Lower leg skin (tissue), 3 donors: Measurements from ENCODE around the gene PHIP.

Source experiments
- POLR2A ChIP-seq, 2 donors: fragments of 450-650 bp; IDR thresholded peaks; one replicate each; pipeline ENCODE4 v1.6.1; 2016 to 2017; ENCODE audit warnings: antibody characterized with exemption in 2 of 2, mild to moderate bottlenecking in 1 of 2, moderate library complexity in 1 of 2
- TF ChIP-seq, protein P1 (sequence below), 3 donors: fragments of 450-650 bp; IDR thresholded peaks; one replicate each; pipeline ENCODE4 v1.5.1; 2016; ENCODE audit warnings: antibody characterized with exemption in 3 of 3, mild to moderate bottlenecking in 3 of 3, moderate library complexity in 2 of 3

GRCh38 chr6:78986161-78986560 is 91.9 kb downstream of the PHIP start:
- TF ChIP-seq, protein P1, sequence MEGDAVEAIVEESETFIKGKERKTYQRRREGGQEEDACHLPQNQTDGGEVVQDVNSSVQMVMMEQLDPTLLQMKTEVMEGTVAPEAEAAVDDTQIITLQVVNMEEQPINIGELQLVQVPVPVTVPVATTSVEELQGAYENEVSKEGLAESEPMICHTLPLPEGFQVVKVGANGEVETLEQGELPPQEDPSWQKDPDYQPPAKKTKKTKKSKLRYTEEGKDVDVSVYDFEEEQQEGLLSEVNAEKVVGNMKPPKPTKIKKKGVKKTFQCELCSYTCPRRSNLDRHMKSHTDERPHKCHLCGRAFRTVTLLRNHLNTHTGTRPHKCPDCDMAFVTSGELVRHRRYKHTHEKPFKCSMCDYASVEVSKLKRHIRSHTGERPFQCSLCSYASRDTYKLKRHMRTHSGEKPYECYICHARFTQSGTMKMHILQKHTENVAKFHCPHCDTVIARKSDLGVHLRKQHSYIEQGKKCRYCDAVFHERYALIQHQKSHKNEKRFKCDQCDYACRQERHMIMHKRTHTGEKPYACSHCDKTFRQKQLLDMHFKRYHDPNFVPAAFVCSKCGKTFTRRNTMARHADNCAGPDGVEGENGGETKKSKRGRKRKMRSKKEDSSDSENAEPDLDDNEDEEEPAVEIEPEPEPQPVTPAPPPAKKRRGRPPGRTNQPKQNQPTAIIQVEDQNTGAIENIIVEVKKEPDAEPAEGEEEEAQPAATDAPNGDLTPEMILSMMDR (IDR thresholded peaks at IDR 0.05), result no peak
- no peak for TF ChIP-seq POLR2A (IDR thresholded peaks at IDR 0.05)
